GM13977 (cell line): Measurements from ENCODE around the gene ITGA7.

Experiments
- DNase-seq: peaks from one replicate; pipeline ENCODE4 v3.0.0; 2012; ENCODE audit warnings: low spot score
- in situ Hi-C: fragments of 300-500 bp; cut with MboI; formaldehyde crosslinking; loops from one replicate; pipeline ENCODE4 v1.12.0; 2022; ENCODE audit warnings: low sequenced_read_pairs, low pct_unique_long_range_greater_than_20kb, mixed read lengths, inconsistent platforms; ENCODE audit not compliant: unreplicated experiment
- TF ChIP-seq, protein P1 (sequence below): IDR thresholded peaks from 2 replicates; pipeline ENCODE4 v1.5.1; 2012; ENCODE audit warnings: mild to moderate bottlenecking, control low read depth; ENCODE audit not compliant: insufficient read depth; ENCODE audit errors: extremely low read depth, missing control alignments

ITGA7 gene

DNA sequence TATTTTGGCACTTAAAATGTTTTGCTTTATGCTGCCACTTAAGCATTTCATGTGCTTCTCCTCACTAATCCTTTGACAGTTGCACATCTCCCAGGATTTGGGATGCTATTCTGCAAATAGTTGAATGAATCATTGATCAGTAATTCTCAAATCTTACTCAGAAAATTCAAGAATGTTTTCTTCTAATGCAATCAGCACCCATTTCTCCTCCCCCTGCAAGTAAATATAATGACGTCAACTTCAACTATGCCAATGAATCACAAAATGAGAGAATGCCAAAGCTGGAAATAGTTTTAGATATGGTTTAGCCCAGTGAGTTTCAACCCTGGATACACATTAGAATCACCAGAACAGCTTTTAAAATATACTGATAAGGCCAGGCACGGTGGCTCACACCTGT is 6.0 kb upstream of the ITGA7 start:
- TF ChIP-seq, protein P1, sequence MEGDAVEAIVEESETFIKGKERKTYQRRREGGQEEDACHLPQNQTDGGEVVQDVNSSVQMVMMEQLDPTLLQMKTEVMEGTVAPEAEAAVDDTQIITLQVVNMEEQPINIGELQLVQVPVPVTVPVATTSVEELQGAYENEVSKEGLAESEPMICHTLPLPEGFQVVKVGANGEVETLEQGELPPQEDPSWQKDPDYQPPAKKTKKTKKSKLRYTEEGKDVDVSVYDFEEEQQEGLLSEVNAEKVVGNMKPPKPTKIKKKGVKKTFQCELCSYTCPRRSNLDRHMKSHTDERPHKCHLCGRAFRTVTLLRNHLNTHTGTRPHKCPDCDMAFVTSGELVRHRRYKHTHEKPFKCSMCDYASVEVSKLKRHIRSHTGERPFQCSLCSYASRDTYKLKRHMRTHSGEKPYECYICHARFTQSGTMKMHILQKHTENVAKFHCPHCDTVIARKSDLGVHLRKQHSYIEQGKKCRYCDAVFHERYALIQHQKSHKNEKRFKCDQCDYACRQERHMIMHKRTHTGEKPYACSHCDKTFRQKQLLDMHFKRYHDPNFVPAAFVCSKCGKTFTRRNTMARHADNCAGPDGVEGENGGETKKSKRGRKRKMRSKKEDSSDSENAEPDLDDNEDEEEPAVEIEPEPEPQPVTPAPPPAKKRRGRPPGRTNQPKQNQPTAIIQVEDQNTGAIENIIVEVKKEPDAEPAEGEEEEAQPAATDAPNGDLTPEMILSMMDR = no peak
- DNase-seq = no peak
- in situ Hi-C loops = no loop called here

DNA sequence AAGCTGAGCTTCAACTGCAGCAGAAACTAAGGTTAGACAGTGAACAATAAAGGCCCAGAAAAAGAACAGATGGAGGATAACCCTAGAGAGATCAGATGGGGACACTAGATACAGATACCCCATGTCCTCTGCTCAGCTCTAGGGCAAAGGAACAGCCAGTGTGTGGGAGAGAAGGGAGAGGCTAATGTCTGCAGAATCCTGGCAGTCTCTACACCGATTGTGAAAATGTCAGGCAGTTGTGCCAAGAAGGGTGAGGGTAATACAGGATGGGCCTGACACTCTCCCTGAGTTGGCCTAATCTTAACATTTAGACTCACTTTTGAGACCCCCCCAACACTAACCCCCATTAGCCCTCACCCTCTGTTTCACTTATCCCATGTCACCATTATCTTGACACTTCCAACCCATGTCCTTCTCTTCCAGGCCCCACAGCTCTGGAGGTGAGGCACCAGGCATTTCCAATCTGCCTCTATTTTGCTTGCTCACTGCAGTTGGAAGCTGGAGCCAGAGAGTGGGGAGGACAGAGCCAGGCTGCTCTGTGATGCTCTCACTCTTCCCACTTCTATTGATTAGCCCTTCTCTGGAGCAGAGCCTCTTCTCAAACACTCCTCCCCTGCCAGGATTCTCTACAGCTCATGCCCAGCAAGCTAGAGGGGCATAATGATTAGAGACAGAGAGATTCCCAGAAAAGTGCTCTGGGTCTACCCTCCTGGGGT is 5.2 kb upstream of the ITGA7 start:
- in situ Hi-C loops = no loop called here
- no peak for DNase-seq
- TF ChIP-seq, protein P1 = no peak

DNA sequence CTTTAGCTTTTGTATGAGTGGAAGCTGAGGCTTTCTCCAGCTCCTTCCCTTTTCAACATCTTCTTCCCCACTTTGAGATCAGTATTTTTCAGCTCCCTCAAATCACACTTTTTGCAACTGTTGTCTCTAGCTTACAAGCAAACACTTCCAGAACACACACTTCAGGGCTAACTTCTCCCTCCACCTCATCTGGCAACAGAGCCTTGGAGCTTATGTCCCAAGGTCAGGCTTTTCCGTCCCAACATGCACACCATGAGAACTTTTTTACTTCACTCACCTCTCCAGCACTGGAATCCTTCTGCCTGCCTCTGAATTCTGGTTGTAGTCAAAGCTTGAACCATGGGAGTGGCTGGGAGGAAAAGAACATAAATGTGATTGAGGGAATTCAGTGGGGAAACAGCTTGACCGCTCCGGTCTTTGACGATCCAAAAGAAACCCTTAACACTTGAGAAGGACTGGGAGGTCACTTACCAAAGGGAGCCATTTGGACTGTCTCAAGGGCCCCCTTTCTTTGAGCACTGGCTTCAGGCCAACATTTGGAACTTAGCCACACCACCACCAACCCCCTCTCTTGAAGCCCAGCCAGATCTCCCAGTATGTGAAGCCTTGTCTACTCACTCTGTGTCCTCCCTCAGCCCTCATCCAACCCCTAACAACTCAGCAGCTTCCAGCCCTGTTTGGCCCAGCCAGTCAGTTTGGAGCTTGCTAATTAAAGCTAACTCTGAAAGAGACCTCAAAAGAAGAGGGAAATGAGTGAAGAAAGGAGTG is 4.3 kb upstream of the ITGA7 start:
- TF ChIP-seq, protein P1 = no peak
- no peak for DNase-seq
- in situ Hi-C loops = no loop called here

DNA sequence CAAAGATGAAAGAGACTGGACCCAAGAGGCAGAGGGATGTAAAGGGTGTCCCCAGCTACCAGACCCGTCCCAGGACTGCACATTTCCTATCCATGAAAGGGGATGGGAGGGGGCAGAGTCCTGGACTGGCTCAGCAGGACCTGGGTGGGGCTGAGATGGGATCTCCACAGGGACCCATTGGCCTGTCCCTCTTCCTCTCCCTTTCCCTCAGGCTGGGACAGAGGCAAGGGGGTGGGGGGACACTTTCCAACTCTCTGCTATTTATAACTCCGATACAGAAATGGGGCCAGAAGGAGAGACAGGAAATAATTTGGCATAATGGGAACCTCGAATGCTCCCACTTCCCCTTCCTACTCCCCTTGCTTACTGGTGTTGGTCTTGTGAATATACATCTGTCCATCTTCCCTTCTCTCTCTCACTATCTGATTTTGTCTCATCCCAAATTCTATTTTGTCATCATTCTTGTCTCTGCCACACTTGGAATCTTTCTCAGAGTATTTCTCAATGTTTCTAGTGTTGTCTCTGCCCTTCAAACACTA is 1.1 kb upstream of the ITGA7 start:
- TF ChIP-seq, protein P1 = no peak
- in situ Hi-C loops = no loop called here
- DNase-seq = no peak

DNA sequence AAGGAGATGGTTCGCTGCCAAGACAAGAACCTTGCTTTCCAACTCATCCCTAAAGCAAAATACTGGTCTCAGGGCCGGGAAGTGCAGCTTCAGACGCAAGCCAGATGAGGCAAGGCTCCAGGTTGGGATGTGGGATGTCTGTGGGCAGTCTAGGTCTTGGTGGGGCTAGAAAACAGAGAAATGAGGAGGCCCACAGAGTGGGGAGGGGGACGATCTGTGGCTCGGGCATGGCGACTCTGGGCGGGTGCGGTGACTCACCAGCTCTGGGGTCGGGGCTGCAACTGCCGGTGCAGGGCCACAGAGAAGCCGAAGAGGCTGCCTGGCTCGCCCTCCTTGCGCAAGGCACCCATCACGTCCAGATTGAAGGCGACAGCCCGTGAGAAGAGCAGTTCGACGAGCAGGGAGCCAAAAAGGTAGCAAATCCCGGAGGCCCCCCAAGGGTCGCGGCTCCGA is 459 bp downstream of the ITGA7 start:
- in situ Hi-C loops = no loop called here
- TF ChIP-seq, protein P1 = no peak
- no peak for DNase-seq

DNA sequence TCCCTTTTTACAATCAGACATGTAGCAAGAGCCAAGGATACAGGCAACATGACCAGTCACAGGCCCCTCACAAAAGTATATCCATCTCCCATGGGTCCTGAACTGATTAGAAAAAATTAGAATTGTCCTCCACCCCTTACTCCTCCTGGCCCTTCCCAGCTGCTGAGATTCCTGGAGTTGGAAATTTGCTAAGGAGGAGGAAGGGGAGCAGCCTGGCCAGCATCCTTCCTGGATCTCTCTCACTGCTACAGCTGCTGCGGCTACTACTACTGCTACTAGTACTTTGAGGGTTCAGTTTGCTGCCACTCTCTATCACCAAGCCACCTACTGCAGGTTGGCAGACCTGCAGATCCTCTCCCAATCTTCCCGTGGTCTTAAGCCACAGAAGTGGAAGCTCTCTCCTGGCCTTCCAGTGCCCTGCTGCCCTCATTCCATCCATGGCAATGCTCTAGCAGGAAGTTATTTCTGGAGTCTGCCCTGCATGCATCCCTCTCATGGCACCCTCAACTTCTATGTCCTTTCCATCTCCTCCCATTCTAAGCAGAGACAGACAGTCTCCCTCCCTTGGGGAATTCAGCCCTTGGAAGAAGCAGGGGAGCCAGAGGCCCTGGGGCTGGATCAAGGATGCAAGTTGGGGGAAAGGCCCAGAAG is 1.0 kb downstream of the ITGA7 start:
- DNase-seq = no peak
- in situ Hi-C loops = no loop called here

More for the DNA sequence above, 1.0 kb downstream of the ITGA7 start:
- TF ChIP-seq, protein P1 = no peak
